IMR-90 (cell line): ENCODE measurements around the gene PSMB1. TPM values are rescaled to one million over a fixed set of nuclear protein-coding genes. Genes with fewer than 3 reads are reported as not detected.

Experiments
- ATAC-seq: fragments of 200-7000 bp; cut with Tn5 transposase; 2 replicates; pipeline ENCODE4 v1.9.1; 2020; ENCODE audit warnings: low read depth, mild to moderate bottlenecking, moderate library complexity
- BruUV-seq: library from RNA; stranded (reverse); fragments of 400-500 nt; replicated peaks from 2 replicates; lab custom pipeline; 2021; lab: Mats Ljungman, UMichigan
- CTCF ChIA-PET: fragments of 300-600 bp; formaldehyde crosslinking; extraction: SDS; loops from one replicate; lab custom pipeline; 2021; ENCODE audit warnings: antibody characterized with exemption; lab: Yijun Ruan, JAX
- POLR2A ChIA-PET: fragments of 300-600 bp; sonication (Branson Sonifier 250); formaldehyde crosslinking; loops from one replicate; lab custom pipeline; 2022; ENCODE audit warnings: antibody characterized with exemption; ENCODE audit not compliant: unreplicated experiment; lab: Charles Lee
- DNase-seq: peaks from one replicate; pipeline ENCODE4 v3.0.0; 2013
- H2AFZ ChIP-seq: replicated peaks from 2 replicates; pipeline ENCODE3; 2013; ENCODE audit warnings: low read length, mild to moderate bottlenecking; ENCODE audit not compliant: poor library complexity
- H2AK5ac ChIP-seq: 2 replicates; pipeline ENCODE4 v1.6.1; 2013; ENCODE audit warnings: low read depth, low read length, inconsistent platforms
- H2AK9ac ChIP-seq: replicated peaks from 2 replicates; pipeline ENCODE3; 2013; ENCODE audit warnings: mild to moderate bottlenecking, low read depth, low read length, moderate library complexity; ENCODE audit not compliant: poor library complexity
- H2BK120ac ChIP-seq: 2 replicates; pipeline ENCODE4 v1.6.1; 2013; ENCODE audit warnings: low read depth, low read length, inconsistent platforms
- H2BK15ac ChIP-seq: 3 replicates; pipeline ENCODE4 v1.6.1; 2013; ENCODE audit warnings: low read depth, low read length, inconsistent platforms
- H2BK20ac ChIP-seq: 2 replicates; pipeline ENCODE4 v1.6.1; 2013; ENCODE audit warnings: low read depth, mild to moderate bottlenecking, inconsistent platforms, low read length, moderate library complexity
- H2BK5ac ChIP-seq: 2 replicates; pipeline ENCODE4 v1.6.1; 2013; ENCODE audit warnings: mild to moderate bottlenecking, low read depth, low read length, inconsistent platforms; ENCODE audit not compliant: poor library complexity, severe bottlenecking
- H3K14ac ChIP-seq: replicated peaks from 2 replicates; pipeline ENCODE4 v1.6.1; 2013; ENCODE audit warnings: low read depth, low read length, inconsistent platforms
- H3K18ac ChIP-seq: 2 replicates; pipeline ENCODE4 v1.6.1; 2013; ENCODE audit warnings: low read depth, low read length, control low read depth
- H3K23ac ChIP-seq: 2 replicates; pipeline ENCODE4 v1.6.1; 2013; ENCODE audit warnings: low read depth, low read length, inconsistent platforms
- H3K27ac ChIP-seq: 2 replicates; pipeline ENCODE4 v1.5.1; 2013; ENCODE audit warnings: mild to moderate bottlenecking, control low read depth, low read length; ENCODE audit not compliant: insufficient read depth
- H3K27me3 ChIP-seq: 2 replicates; pipeline ENCODE4 v1.6.1; 2013; ENCODE audit warnings: low read length; ENCODE audit not compliant: control insufficient read depth, insufficient read depth
- H3K36me3 ChIP-seq: 2 replicates; pipeline ENCODE4 v1.6.1; 2013; ENCODE audit warnings: low read length, mixed read lengths; ENCODE audit not compliant: control insufficient read depth, insufficient read depth
- H3K4ac ChIP-seq: 2 replicates; pipeline ENCODE4 v1.6.1; 2013; ENCODE audit warnings: low read depth, low read length, inconsistent platforms
- H3K4me1 ChIP-seq: 2 replicates; pipeline ENCODE4 v1.6.1; 2013; ENCODE audit warnings: low read length, mixed read lengths; ENCODE audit not compliant: control insufficient read depth, insufficient read depth
- H3K4me2 ChIP-seq: 2 replicates; pipeline ENCODE4 v1.6.1; 2013; ENCODE audit warnings: low read depth, mild to moderate bottlenecking, control low read depth, low read length, moderate library complexity
- H3K4me3 ChIP-seq: 2 replicates; pipeline ENCODE4 v1.5.1; 2013; ENCODE audit warnings: low read depth, mild to moderate bottlenecking, control low read depth, low read length, moderate library complexity; ENCODE audit not compliant: insufficient read depth
- H3K56ac ChIP-seq: 2 replicates; pipeline ENCODE4 v1.6.1; 2013; ENCODE audit warnings: low read length, inconsistent platforms; ENCODE audit not compliant: insufficient read depth; ENCODE audit errors: extremely low read depth
- H3K79me1 ChIP-seq, 2 experiments: 2 replicates each; pipeline ENCODE4 v1.6.1; 2013; ENCODE audit warnings: low read length in 2 of 2, inconsistent platforms in 1 of 2, low read depth in 1 of 2
- H3K9ac ChIP-seq: 2 replicates; pipeline ENCODE4 v1.6.1; 2013; ENCODE audit warnings: low read depth, low read length, control low read depth
- H3K9me1 ChIP-seq: 2 replicates; pipeline ENCODE4 v1.6.1; 2013; ENCODE audit warnings: low read length, inconsistent platforms; ENCODE audit not compliant: insufficient read depth
- H3K9me3 ChIP-seq: 2 replicates; pipeline ENCODE4 v1.6.1; 2013; ENCODE audit warnings: low read length; ENCODE audit not compliant: control insufficient read depth, insufficient read depth
- H4K20me1 ChIP-seq: 2 replicates; pipeline ENCODE4 v1.6.1; 2013; ENCODE audit warnings: low read length, inconsistent platforms; ENCODE audit not compliant: insufficient read depth
- H4K5ac ChIP-seq: 2 replicates; pipeline ENCODE4 v1.6.1; 2013; ENCODE audit warnings: mild to moderate bottlenecking, low read depth, low read length, control low read depth
- H4K8ac ChIP-seq, 2 experiments: 2 replicates each; pipeline ENCODE4 v1.6.1; 2013; ENCODE audit warnings: low read depth in 2 of 2, low read length in 2 of 2, control low read depth in 1 of 2, inconsistent platforms in 1 of 2
- H4K91ac ChIP-seq: 2 replicates; pipeline ENCODE4 v1.6.1; 2013; ENCODE audit warnings: low read depth, low read length, inconsistent platforms; ENCODE audit not compliant: insufficient read depth
- CTCF ChIP-seq: conservative IDR thresholded peaks from 2 replicates; pipeline ENCODE4 v1.5.1; 2012; ENCODE audit warnings: mild to moderate bottlenecking, low read depth, low read length, improper control_type of control experiment
- ELK1 ChIP-seq: fragments of 150-350 bp; IDR thresholded peaks from 2 replicates; pipeline ENCODE4 v1.6.1; 2016; ENCODE audit warnings: low read depth, mild to moderate bottlenecking, low read length, moderate library complexity, borderline replicate concordance
- NFE2L2 ChIP-seq: fragments of 150-350 bp; IDR thresholded peaks from 2 replicates; pipeline ENCODE4 v1.6.1; 2016; ENCODE audit warnings: low read depth, mild to moderate bottlenecking, low read length
- RAD21 ChIP-seq: IDR thresholded peaks from 2 replicates; pipeline ENCODE4 v1.6.1; 2012; ENCODE audit warnings: low read length, improper control_type of control experiment
- dilution Hi-C: fragments of 300-500 bp; cut with HindIII; formaldehyde crosslinking; loops from one replicate; pipeline ENCODE4 v1.14.3; 2018; ENCODE audit warnings: low sequenced_read_pairs; ENCODE audit not compliant: unreplicated experiment
- in situ Hi-C: fragments of 300-500 bp; cut with MboI; formaldehyde crosslinking; loops from 3 replicates; pipeline ENCODE4 v1.14.3; 2019; ENCODE audit warnings: low sequenced_read_pairs, inconsistent platforms, mixed read lengths
- intact Hi-C: fragments of 100-400 bp; cut with micrococcal nuclease; formaldehyde crosslinking; loops from 2 replicates; pipeline ENCODE4 v1.10.0; 2022
- polyA plus RNA-seq, 3 experiments: library from polyadenylated mRNA; depleted of rRNA; stranded (reverse); fragments of >200 nt; gene quantifications; 2 replicates each; pipeline ENCODE4 v1.2.3, GENCODE V29; 2012; ENCODE audit warnings: low replicate concordance in 1 of 3
- total RNA-seq: library from RNA; depleted of rRNA; stranded (reverse); fragments of >200 nt; gene quantifications from 2 replicates; pipeline ENCODE4 v1.2.3, GENCODE V29; 2012

Gene PSMB1
- total and polyA plus RNA-seq, 2 of the 4 experiments (the other 2 are of a cell fraction) = 450 to 508 TPM

DNA sequence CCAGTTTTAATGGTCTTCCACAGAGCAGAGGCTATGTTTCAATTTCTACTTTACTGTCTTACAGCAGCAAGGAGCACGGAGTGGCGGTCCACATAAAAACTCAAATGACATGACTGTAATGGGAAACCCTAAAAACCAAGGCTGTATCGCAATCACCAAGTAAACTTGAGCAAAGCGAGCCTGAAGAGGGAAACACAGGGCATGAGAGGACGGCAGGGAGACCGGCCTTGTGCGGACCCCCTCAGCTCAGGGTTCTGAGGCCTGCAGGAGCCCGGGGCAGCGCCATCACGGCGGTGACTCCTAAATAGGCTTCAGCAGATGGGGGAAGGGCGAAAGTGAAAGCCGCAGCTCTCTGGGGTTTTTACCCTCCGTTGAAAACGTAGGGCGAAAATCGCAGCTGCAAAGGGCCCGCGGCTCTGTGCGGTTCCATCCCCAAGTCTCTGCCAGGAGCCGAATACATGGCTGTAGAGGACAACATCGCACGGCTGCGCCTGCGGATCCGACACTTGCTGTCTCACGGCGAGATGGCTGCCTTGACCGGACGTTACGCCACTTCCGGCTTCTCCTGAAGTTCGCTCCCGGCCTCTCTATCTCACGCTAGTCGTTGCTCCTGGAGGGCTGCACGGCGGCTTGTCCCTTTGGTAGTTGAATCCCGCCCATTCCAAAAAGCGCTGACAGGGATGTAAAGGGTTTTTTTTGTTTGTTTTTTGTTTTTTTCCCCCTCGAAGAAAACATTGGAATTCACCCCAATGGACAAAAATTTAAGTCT is at the start of gene PSMB1 (continued):
- TF ChIP-seq RAD21 (no peak), CTCF (no peak)

GRCh38 chr6:170597278-170597677 is 44.2 kb upstream of the PSMB1 start:
- dilution Hi-C loops = no loop called here
- Histone ChIP-seq H4K91ac (no peak overlapping the region), H3K4me2 (no peak overlapping the region), H2AFZ (no peak overlapping the region), H3K79me1 (no peaks in the 10 kb centered on the region), H4K8ac (no peak overlapping the region), H3K4me3 (no peak overlapping the region), H3K23ac (no peak overlapping the region), H4K20me1 (no peaks in the 10 kb centered on the region), H3K4ac (no peak overlapping the region), H3K27me3 (no peaks in the 10 kb centered on the region), H2BK5ac (no peak overlapping the region), H3K27ac (no peak overlapping the region), H2BK20ac (no peak overlapping the region), H3K9me3 (peaks cover 1% of the 10 kb centered on the region; the same call in 1 of the 2 replicates), H3K9me1 (no peaks in the 10 kb centered on the region), H4K5ac (no peak overlapping the region), H3K14ac (no peak overlapping the region), H2AK5ac (no peak overlapping the region), H3K4me1 (no peaks in the 10 kb centered on the region), H3K56ac (no peak overlapping the region), H3K36me3 (no peaks in the 10 kb centered on the region), H3K18ac (no peak overlapping the region), H3K9ac (no peak overlapping the region), H2BK15ac (no peak overlapping the region), H2BK120ac (no peak overlapping the region), H2AK9ac (no peak overlapping the region)
- TF ChIP-seq NFE2L2 (no peak), CTCF (no peak), ELK1 (no peak)
- in situ Hi-C loops = no loop called here
- BruUV-seq = no TSS peak
- intact Hi-C loops = no loop called here
- ChIA-PET CTCF (no interaction called here), POLR2A (no interaction called here)
- ATAC-seq (no peak), DNase-seq (no peak)
